Measurements from ENCODE around the gene TRPC3.

TRPC3 gene

DNA sequence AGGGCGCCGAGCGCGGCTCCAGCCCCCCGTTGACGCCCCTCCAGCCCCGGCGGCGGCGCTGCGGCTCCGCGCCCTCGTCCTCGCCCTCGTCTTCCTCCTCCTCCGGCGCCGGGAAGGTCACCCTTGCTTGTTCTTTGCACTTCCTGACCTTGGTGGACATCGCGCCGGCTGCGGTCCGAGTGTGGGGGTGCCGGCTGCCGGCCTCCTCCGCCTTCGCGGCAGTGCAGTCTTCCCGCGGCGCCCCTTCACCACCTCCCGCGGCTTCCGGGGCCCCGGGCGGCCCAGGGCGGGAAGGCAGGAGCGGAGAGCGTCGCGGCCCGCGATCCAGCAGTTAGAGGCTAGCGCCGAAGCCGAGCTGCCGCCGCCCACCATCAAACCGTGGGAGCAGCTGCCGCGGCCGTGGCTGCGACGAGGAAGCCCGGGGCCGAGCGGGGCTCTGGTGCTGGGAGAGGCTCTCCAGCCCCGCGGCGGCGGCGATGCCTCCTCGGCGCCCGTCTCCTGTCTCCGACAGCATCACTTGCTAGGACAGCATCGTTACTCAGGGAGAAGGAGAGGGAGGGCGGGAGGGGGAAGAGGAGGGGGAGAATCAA, at the start of gene TRPC3:
TSS of gene TRPC3 (minus strand) at position 540 of the 590 bp plus-strand sequence. CDS start at position 160, 380 bp downstream.
- no peak for DNase-seq

GRCh38 chr4:122000849-122001248, 49.0 kb upstream of the TRPC3 start:
- DNase-seq, result no peak

DNA sequence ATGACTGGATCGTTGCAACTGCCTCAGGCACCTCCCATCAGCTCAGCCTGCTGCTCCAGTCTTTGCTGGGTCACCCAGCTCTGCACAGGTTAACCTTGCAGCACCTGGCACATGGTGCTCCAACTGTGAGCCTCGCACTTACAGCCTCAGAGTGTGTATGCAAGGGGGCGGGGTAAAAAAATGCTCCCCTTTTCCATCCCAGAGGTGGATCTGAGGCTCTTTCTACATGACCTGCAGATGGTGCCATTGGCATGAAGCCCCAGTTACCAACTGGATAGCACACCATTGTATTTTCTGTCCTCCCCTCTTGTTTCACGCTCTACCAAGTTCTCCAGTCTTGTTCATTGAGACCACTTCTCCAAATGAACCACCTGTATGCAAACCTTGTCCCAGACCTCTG, 46.2 kb upstream of the TRPC3 start:
- DNase-seq, result peak; percentile 8

- no peak for DNase-seq
Observed at GRCh38 chr4:121995790-121996537, 44.1 kb upstream of the TRPC3 start.

GRCh38 chr4:121991968-121992367, 40.1 kb upstream of the TRPC3 start:
- no peak for DNase-seq

DNA sequence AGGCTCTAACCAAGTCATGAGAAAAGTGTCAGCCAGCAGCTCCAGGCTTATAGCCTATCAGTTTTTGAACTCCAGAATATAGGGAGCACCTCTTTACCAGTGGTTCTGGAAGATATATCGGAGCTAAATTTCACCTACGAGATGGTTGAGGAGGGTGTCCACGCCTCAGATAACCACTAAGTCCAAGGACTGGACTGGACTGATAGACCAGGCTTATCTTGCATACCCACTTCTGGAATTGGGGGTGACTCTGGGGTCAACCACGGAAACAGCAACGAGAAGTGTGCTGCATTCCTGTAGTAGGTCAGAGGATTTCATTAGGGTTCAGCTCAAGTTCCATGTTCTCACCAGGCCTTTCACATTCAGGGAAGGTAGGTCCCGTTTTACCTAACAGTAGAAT, 38.6 kb upstream of the TRPC3 start:
- DNase-seq, result no peak

DNA sequence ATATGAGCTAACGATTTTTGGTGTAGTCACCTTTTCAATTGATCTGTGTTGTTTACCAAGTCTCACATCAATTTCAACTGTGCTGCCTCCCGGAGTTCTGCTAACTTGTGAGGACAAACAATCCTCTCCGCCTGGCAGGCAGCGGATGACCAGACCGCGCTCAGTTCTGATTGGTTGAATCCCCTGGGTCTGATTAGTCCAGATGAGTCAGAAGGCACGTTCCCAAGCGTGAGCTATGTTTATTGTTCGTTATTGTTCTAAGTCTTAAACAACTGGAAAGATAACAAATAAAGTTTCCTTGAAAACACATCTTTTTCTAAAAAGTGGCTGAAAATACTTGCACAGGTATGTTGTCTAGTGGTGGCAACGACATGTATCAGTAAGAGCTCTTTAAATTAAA, 37.9 kb upstream of the TRPC3 start:
- DNase-seq, result no peak

GRCh38 chr4:121988950-121989349, 37.1 kb upstream of the TRPC3 start:
- no peak for DNase-seq

DNA sequence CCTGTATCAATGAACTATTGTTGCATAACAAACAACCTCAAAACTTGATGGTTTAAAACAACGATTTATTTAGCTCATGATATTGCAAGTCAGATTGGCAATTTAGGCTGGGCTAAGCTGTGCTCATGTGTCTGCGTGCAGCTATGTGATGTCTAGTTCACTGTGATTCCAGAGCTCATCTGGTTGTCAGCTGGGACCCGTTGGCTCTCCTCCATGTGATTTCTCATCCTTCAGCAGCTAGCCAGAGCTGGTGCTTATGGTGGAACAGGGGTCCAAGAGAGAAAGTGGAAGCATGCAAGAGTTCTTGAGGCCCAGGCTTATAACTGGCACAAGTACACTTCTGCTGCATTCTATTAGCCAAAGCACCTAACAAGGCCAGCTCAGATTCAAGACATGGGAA, 28.8 kb upstream of the TRPC3 start:
- DNase-seq, result no peak

- no peak for DNase-seq
Observed at GRCh38 chr4:121978172-121978516, 26.3 kb upstream of the TRPC3 start.

- DNase-seq, result no peak
Observed at GRCh38 chr4:121977251-121978171, 25.7 kb upstream of the TRPC3 start.

DNA sequence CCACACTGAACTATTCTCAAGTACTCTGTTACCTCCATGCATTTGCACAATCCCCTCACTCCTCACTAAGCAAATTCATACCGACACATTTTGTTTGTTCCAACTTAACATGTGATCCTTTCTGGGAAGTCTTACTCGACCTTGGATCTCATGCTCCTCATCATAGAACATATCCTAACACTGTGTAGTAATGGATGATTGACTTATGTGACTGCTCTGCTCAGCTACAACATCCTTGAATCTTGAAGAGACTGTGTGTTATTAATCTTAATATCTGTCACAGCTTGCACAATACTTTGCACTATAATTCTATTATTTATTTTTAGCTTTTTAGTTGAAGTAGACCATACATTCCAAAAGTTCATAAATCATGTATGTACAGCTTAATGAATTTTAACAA, 23.9 kb upstream of the TRPC3 start:
- no peak for DNase-seq

- DNase-seq, result no peak
Observed at GRCh38 chr4:121973816-121974215, 22.0 kb upstream of the TRPC3 start.

DNA sequence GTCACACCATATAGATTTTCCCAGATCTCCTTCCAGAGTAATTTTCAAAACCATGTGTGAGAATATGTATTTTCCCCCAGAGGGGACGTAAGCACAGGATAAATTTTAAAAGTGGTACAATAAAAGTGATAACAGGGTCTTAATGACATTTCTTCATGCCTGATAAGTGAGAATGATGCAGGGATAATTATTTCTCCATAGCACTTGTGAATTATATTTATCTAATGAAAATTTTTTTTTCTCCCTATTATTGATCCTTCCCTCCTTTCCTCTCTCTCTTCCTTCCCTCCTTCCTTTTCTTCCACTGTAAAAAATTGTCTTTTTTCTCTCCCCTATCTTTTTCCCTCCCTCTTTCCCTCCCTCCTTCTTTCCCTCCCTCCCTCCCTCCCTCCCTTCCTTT, 17.0 kb upstream of the TRPC3 start:
- no peak for DNase-seq

GRCh38 chr4:121964958-121965357, 13.1 kb upstream of the TRPC3 start:
- no peak for DNase-seq

GRCh38 chr4:121960818-121961217, 9.0 kb upstream of the TRPC3 start:
- no peak for DNase-seq

GRCh38 chr4:121958777-121959176, 6.9 kb upstream of the TRPC3 start:
- no peak for DNase-seq

- DNase-seq, result no peak
Observed at GRCh38 chr4:121957266-121957665, 5.4 kb upstream of the TRPC3 start.

DNA sequence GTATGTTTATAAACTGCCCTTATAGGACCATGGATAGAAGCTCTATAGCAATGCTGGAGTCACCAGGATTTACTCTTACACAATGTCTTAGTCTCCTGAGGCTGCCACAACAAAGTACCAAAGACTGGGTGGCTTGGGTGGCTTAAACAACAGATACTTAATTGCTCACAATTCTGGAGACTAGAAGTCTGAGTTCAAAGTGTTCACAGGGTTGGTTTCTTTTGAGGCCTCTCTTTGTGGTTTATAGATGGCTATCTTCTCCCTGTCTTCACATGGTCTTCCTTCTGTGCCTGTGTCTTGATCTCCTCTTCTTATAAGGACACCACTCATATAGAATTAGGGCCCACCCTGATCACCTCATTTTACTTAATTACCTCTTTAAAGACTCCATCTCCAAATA, 2.0 kb upstream of the TRPC3 start:
- DNase-seq, result no peak

- DNase-seq, result no peak
Observed at GRCh38 chr4:121952290-121952689, 430 bp upstream of the TRPC3 start.

- DNase-seq, result no peak
Observed at GRCh38 chr4:121950680-121951520, 960 bp downstream of the TRPC3 start.

- peak; percentile 21 for DNase-seq
Observed at GRCh38 chr4:121950212-121950679, 1.6 kb downstream of the TRPC3 start.

DNA sequence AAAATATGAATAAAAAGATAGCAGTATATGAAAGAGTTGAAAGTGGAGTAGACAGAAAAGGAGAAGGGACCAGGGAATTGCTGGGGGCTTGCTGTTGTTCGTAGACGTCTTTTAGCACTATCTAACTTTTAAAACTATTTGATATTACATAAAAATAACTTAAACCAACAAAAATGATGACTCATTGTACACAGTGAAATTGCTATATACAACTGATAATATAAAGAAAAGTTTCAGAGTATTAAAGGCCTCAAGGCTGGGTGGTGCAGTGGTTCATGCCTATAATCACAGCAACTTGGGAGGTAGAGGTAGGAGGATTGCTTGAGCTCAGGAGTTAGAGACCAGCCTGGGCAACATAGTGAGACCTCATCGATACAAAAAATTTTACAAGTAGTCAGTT, 5.2 kb downstream of the TRPC3 start:
- no peak for DNase-seq

Measured in DMS153 (cell line).